Transverse colon (tissue), 3 donors: ENCODE data around the gene FRMD3.

Source experiments
- EP300 ChIP-seq: sonication (generic); formaldehyde crosslinking; IDR thresholded peaks from one replicate; pipeline ENCODE4 v1.6.1; 2017; ENCODE audit warnings: antibody characterized with exemption, low read depth
- POLR2A ChIP-seq: fragments of 450-650 bp; IDR thresholded peaks from one replicate; pipeline ENCODE4 v1.6.1; 2016; ENCODE audit warnings: antibody characterized with exemption, mild to moderate bottlenecking, moderate library complexity
- TF ChIP-seq, protein P1 (sequence below), 5 experiments: fragments of 200-600 bp in 3 of 5; fragments of 450-650 bp in 2 of 5; sonication (generic) in 3 of 5; IDR thresholded peaks; 1 replicate in 2 of 5; 2 replicates in 3 of 5; pipeline ENCODE4 v1.5.1; 2016 to 2017; ENCODE audit warnings: antibody characterized with exemption in 5 of 5, inconsistent platforms in 3 of 5, mild to moderate bottlenecking in 2 of 5, moderate library complexity in 1 of 5

- TF ChIP-seq POLR2A (no peak), EP300 (no peak)
- TF ChIP-seq, protein P1, sequence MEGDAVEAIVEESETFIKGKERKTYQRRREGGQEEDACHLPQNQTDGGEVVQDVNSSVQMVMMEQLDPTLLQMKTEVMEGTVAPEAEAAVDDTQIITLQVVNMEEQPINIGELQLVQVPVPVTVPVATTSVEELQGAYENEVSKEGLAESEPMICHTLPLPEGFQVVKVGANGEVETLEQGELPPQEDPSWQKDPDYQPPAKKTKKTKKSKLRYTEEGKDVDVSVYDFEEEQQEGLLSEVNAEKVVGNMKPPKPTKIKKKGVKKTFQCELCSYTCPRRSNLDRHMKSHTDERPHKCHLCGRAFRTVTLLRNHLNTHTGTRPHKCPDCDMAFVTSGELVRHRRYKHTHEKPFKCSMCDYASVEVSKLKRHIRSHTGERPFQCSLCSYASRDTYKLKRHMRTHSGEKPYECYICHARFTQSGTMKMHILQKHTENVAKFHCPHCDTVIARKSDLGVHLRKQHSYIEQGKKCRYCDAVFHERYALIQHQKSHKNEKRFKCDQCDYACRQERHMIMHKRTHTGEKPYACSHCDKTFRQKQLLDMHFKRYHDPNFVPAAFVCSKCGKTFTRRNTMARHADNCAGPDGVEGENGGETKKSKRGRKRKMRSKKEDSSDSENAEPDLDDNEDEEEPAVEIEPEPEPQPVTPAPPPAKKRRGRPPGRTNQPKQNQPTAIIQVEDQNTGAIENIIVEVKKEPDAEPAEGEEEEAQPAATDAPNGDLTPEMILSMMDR (IDR thresholded peaks at IDR 0.05) = no peak
These were observed 88.2 kb downstream of the FRMD3 start for GRCh38 chr9:83449983-83450382.
